GM18873 (cell line): Measurements from ENCODE around the gene AUP1.

Experiments used
- ATAC-seq: cut with Tn5 transposase; IDR thresholded peaks from one replicate; pipeline ENCODE4 v1.9.1; 2021; ENCODE audit warnings: mild to moderate bottlenecking, moderate library complexity, moderate number of reproducible peaks; ENCODE audit not compliant: unreplicated experiment, low FRiP score

AUP1 gene

GRCh38 chr2:74538881-74539339 is 9.4 kb upstream of the AUP1 start:
- ATAC-seq = no peak

GRCh38 chr2:74537140-74537539 is 7.6 kb upstream of the AUP1 start:
- no peak for ATAC-seq

DNA sequence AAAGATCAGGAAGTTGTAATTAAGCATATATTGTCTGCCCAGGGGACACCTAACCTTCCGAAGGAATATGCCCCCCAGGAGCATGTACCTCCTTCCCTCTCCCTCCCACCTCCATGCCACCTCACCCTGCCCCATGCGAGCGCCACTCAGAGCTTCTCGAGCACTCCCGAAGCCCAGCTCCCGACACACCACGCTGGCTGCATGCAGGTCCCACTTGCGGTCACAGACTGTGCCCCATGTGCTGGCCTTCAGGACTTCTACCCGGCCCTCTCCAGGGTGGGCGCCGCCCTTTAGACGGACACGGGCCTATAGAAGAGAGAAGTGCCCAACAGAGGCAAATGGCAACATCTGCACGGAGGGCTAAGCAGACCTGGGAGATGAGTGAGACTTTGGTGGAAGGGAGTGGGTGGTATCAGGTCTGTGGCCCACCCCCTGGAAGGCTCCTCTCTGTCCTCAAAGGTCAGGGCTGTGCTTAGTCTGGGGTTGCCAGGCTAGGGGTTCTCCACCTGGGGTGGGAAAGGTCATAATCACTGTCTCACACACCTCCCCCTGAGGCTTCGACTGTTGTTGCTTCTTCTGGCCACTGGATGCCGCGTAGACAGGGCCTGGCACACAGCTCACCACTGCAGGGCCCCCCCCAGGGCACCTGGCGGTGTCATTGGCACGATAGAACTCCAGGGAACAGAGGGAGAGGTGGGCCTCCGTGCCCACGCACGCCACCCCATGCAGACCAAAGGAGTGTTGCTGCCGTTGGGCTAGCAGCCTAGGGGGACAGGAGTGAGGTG is 6.9 kb upstream of the AUP1 start:
- no peak for ATAC-seq

- no peak for ATAC-seq
Observed at GRCh38 chr2:74535440-74535965, 6.0 kb upstream of the AUP1 start.

- no peak for ATAC-seq
Observed at GRCh38 chr2:74534411-74534810, 4.9 kb upstream of the AUP1 start.

DNA sequence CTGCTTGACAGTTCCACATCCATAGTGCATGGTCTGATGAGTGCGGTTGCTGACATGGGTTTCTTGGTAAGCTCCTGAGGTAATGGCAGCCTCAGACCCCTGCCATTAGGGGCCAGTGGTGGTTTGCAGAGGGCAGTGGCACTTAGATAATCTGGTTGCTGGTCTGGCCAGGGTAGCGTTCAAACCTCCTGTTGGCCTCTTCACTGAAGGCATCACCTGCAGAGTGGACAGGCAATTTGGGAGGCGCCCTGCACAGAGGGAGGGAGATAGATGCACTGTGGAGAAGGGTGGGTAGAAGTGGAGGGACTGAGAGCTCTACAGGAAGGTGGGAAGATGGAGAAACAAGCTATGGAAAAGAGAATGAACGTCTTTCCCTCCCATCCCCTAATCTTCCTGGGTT is 4.0 kb upstream of the AUP1 start:
- no peak for ATAC-seq

DNA sequence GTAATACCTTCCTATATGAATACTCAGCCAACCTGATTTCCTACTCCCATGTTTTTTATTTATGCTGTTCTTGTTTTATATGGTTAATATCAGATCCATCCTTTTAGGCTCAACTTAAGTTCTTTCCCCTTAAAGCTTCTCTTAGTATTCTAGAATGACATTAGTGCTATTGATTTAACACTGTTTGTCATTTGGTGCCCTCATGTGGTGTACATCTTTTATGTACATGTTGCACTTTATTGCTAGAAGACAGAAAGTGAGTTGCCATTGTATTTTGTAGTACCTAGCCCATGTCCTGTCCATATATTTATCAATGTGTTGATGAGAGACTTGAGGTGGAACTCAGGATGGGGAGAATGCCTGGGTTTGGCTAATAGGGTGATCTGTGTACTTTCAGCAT is 2.7 kb upstream of the AUP1 start:
- ATAC-seq = no peak

- no peak for ATAC-seq
Observed at GRCh38 chr2:74531666-74532065, 2.2 kb upstream of the AUP1 start.

DNA sequence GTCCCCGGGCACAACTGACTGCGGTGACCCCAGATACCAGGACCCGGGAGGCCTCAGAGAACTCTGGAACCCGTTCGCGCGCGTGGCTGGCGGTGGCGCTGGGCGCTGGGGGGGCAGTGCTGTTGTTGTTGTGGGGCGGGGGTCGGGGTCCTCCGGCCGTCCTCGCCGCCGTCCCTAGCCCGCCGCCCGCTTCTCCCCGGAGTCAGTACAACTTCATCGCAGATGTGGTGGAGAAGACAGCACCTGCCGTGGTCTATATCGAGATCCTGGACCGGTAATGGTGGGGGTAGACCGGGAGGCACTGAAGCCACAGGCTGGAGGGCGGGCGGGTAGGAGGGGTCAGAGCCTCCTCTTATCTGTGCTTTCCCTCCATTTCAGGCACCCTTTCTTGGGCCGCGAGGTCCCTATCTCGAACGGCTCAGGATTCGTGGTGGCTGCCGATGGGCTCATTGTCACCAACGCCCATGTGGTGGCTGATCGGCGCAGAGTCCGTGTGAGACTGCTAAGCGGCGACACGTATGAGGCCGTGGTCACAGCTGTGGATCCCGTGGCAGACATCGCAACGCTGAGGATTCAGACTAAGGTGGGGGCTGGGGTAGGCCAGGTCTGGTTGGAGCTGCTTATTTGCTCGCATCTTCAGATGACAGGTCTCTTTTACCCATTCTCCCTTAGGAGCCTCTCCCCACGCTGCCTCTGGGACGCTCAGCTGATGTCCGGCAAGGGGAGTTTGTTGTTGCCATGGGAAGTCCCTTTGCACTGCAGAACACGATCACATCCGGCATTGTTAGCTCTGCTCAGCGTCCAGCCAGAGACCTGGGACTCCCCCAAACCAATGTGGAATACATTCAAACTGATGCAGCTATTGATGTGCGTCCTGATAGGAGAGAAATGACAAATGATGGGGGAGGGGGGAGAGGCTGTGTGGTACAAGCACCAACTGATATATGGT is 1.0 kb upstream of the AUP1 start:
- peak; percentile 25 for ATAC-seq

DNA sequence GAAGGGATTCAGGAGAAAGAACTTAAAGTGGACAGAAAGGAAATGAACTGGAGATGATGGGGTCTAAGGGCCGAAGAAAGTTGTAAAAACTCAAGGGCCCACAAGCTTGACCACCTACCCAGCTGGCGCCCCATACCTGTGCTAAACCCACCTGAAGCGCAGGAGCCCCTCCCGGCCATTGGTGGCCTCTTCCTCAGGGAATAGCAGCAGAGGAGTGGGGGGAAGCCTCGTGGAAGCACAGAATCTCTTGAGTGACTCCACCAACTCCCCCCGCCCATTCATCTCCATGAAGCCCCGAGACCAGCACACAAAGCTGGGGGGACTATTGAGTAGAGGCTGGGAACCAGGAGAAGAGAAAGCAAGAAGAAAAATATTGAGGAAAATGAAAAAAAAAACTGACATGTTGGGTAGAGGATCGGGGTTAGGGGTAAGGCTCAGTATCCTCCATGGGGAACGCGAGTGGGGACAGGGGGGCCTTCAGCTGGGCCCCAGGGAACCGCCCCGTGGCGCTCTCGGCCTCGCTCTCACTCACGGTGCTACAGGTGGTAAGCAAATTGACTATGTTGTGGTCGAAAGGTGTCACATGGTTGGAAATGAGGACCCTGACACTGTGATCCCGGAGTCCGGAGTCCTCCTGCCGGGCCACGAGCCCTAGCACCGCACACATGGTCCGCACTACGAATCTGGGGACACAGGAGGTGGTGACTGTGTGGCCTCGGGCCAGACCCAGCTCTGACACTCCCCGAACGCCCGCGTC is 728 bp downstream of the AUP1 start:
- peak; percentile 7 for ATAC-seq

- ATAC-seq = no peak
Observed at GRCh38 chr2:74527741-74528140, 1.8 kb downstream of the AUP1 start.

- no peak for ATAC-seq
Observed at GRCh38 chr2:74526649-74527230, 2.8 kb downstream of the AUP1 start.

GRCh38 chr2:74525717-74526648 is 3.5 kb downstream of the AUP1 start, which contains the start of gene DQX1:
TSS of gene DQX1 (minus strand) at chr2:74526231. CDS start at chr2:74525729, 502 bp downstream.
- ATAC-seq = no peak

GRCh38 chr2:74524955-74525716 is 4.4 kb downstream of the AUP1 start:
- ATAC-seq = no peak

- no peak for ATAC-seq
Observed at GRCh38 chr2:74524005-74524404, 5.5 kb downstream of the AUP1 start.

GRCh38 chr2:74522516-74522915 is 7.0 kb downstream of the AUP1 start:
- ATAC-seq = no peak

DNA sequence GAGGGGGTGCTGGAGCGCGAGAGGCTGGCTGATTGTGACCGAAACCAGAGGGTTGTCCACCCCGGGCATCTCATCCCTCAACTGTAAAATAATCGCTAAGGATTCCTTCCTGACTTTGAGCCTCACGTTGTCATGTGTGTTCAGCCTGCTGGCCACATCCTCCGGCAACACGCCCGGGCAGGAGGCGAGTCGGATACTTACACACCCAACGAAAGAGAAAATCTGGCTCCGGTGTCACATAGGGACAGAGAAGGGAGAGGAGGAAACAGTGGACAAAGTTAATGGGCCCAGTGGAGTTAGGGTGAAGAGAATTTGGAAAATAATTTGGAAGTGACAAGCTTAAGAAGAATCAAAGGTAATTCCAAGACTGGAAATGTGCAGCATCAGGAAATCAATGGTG is 12.9 kb downstream of the AUP1 start:
- no peak for ATAC-seq

GRCh38 chr2:74515981-74516633 is 13.4 kb downstream of the AUP1 start:
- no peak for ATAC-seq
